ENCODE data around the gene DSTYK. TPM values are rescaled to one million over a fixed set of nuclear protein-coding genes. Genes with fewer than 3 reads are reported as not detected.
A peak's percentile ranks its signal among the peaks of the same experiment; 100 is the strongest.

DSTYK gene
- total RNA-seq, 1 donor from 2014 or later = 13.0 TPM

DNA sequence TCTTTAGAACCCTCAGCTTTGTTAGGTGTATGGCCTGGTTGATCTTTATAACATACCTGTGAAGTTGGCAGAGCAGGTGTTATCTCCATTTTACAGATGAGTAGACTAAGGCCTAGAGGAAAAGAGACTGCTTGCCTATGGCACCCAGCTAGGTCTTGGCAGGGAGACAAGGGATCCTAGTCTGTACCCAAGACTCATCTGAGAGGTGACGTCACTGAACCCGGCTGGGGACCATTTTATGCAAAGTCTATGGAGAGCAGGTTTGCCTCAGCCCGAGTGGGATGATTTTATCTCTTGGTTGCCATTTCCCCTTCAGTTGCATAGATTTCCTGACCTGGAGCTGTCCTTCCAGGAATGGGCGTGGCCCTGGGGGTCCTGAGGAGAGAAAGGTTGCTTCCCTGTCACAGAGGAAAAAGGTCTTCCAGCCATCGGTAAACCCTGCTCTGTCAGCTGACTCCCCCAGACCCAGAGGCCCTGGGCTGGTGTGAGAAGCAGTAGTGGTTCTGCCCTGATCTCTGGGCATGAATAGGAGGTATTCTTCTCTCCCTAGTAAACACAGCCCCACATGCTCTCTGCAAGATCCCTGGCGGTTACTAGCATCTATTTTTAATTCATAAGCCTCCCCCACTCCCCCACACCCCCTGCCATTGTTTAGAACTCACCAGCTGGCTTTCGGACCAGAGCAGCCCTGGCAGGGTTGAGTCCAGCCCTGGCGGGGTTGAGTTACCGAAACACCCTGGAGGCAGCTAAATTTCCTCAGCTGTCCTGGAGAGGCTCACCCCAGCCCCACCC lies 35.8 kb upstream of the DSTYK start:
- Histone ChIP-seq H3F3A (ENCODE audit: low read depth) (peaks cover 8% of the 10 kb centered on the region), H3K27me3 (no peaks in the 10 kb centered on the region), H3K9me3 (ENCODE audit: low read depth) (no peaks in the 10 kb centered on the region), H3K4me3 (no peak overlapping the region), H3K79me2 (ENCODE audit: low read depth) (no peaks in the 10 kb centered on the region), H3K4me1 (peaks cover 9% of the 10 kb centered on the region), H2AFZ (replicated peaks) (no peak overlapping the region), H3K4me2 (no peak overlapping the region), H4K20me1 (ENCODE audit: low read depth) (peaks cover 6% of the 10 kb centered on the region), H3K9ac (no peak overlapping the region), H3K27ac (no peak overlapping the region), H3K36me3 (no peaks in the 10 kb centered on the region)
- Mint-ChIP-seq H3K36me3 (peaks cover 3% of the 10 kb centered on the region), H3K27ac (peak overlapping the region; percentile 65), H3K4me3 (no peak overlapping the region), H3K9me3 (no peaks in the 10 kb centered on the region), H3K4me1 (peaks cover 40% of the 10 kb centered on the region), H3K27me3 (ENCODE audit: insufficient read depth, low read depth) (peaks cover 5% of the 10 kb centered on the region)
- TF ChIP-seq EZH2 (IDR thresholded peaks at IDR 0.05) = no peak
- TF ChIP-seq EZH2phosphoT487 (IDR thresholded peaks at IDR 0.05) = no peak
- TF ChIP-seq, protein P1, sequence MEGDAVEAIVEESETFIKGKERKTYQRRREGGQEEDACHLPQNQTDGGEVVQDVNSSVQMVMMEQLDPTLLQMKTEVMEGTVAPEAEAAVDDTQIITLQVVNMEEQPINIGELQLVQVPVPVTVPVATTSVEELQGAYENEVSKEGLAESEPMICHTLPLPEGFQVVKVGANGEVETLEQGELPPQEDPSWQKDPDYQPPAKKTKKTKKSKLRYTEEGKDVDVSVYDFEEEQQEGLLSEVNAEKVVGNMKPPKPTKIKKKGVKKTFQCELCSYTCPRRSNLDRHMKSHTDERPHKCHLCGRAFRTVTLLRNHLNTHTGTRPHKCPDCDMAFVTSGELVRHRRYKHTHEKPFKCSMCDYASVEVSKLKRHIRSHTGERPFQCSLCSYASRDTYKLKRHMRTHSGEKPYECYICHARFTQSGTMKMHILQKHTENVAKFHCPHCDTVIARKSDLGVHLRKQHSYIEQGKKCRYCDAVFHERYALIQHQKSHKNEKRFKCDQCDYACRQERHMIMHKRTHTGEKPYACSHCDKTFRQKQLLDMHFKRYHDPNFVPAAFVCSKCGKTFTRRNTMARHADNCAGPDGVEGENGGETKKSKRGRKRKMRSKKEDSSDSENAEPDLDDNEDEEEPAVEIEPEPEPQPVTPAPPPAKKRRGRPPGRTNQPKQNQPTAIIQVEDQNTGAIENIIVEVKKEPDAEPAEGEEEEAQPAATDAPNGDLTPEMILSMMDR (IDR thresholded peaks at IDR 0.05) = no peak
- DNase-seq (ENCODE audit: low spot score) = no peak

DNA sequence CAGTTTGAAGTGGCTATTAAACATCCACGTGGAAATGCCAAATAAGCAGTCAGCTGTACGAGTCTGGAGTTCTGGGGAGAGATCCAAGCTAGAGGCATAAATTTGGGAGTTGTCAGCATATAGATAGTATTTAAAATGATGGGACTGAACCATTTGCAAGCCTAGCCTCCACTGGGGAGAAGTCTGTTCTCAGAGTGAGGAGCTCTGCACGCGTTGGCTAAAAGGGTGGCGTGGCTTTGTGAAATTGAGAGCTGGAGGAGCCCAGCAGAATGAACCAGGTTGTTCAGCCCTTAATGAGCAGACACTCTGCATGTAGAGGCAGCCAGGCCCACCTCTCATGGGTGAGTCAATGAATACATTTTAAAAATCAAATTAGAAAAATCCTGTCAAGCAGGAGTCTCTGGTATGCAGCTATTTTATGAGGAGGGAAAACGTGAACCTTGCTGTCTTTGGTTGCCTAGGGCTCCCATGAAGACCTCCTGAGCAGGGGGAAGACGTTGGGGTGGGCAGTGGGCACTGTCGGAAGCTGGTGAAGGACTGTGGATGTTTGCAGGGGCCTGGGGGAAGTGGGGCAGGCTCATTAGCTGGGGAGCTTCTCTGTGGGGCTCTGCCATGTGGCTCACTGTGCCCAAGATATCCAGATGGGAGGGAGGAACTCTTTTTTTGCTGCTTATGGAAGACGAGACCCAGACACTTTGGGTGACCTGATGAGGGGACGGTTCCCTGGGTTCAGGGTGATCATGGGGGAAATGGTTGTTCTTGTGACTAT lies 35.0 kb upstream of the DSTYK start:
- Histone ChIP-seq H3K9me3 (ENCODE audit: low read depth) (no peaks in the 10 kb centered on the region), H2AFZ (replicated peaks) (no peak overlapping the region), H3K79me2 (ENCODE audit: low read depth) (no peaks in the 10 kb centered on the region), H3K27ac (no peak overlapping the region), H3K27me3 (no peaks in the 10 kb centered on the region), H3F3A (ENCODE audit: low read depth) (peaks cover 8% of the 10 kb centered on the region), H3K4me1 (peaks cover 9% of the 10 kb centered on the region), H3K9ac (no peak overlapping the region), H3K4me3 (no peak overlapping the region), H3K4me2 (no peak overlapping the region), H3K36me3 (no peaks in the 10 kb centered on the region), H4K20me1 (ENCODE audit: low read depth) (peaks cover 6% of the 10 kb centered on the region)
- no peak for TF ChIP-seq EZH2 (IDR thresholded peaks at IDR 0.05)
- no peak for TF ChIP-seq EZH2phosphoT487 (IDR thresholded peaks at IDR 0.05)
- TF ChIP-seq, protein P1 (IDR thresholded peaks at IDR 0.05) = no peak
- DNase-seq (ENCODE audit: low spot score) = no peak
- Mint-ChIP-seq H3K27me3 (ENCODE audit: insufficient read depth, low read depth) (peaks cover 5% of the 10 kb centered on the region), H3K27ac (peak overlapping the region; percentile 65), H3K36me3 (peaks cover 6% of the 10 kb centered on the region), H3K4me1 (peaks cover 40% of the 10 kb centered on the region), H3K4me3 (no peak overlapping the region), H3K9me3 (no peaks in the 10 kb centered on the region)

DNA sequence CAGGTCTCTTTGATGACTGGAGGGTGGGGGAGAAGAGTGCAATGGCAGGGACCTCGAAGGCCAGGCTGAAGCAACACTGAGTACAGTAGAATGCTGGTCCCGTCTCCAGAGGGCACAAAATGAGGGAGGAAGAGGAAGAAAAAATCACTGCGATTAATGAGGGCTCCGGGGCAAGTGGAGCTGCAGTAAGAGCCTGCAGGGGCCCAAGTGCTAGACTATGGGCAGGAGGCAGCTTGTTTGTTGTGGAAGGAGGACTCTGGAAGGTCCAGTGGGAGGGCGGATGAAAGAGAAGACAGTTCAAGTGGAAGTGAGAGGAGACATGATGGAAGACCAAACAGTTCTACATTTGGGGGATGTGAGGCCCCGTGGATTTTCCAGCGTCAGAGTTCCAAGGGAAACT lies 33.6 kb upstream of the DSTYK start:
- H3K36me3 Mint-ChIP-seq = peaks cover 6% of the 10 kb centered on the region
- TF ChIP-seq EZH2 (IDR thresholded peaks at IDR 0.05) (no peak), EZH2phosphoT487 (IDR thresholded peaks at IDR 0.05) (no peak)
- TF ChIP-seq, protein P1 (IDR thresholded peaks at IDR 0.05) = no peak
- no peak overlapping the region for H3K4me3 Mint-ChIP-seq
- H3K4me1 Mint-ChIP-seq = peaks cover 30% of the 10 kb centered on the region
- Histone ChIP-seq H3K4me2 (no peak overlapping the region), H4K20me1 (ENCODE audit: low read depth) (peaks cover 6% of the 10 kb centered on the region), H3K79me2 (ENCODE audit: low read depth) (no peaks in the 10 kb centered on the region), H3K4me1 (peaks cover 9% of the 10 kb centered on the region), H3K27me3 (no peaks in the 10 kb centered on the region), H3K27ac (no peak overlapping the region), H2AFZ (replicated peaks) (no peak overlapping the region), H3K36me3 (no peaks in the 10 kb centered on the region), H3F3A (ENCODE audit: low read depth) (peaks cover 8% of the 10 kb centered on the region), H3K4me3 (no peak overlapping the region), H3K9ac (no peak overlapping the region), H3K9me3 (ENCODE audit: low read depth) (no peaks in the 10 kb centered on the region)
- H3K27ac Mint-ChIP-seq = no peak overlapping the region
- no peaks in the 10 kb centered on the region for H3K9me3 Mint-ChIP-seq
- DNase-seq (ENCODE audit: low spot score) = no peak
- H3K27me3 Mint-ChIP-seq (ENCODE audit: insufficient read depth, low read depth) = peaks cover 5% of the 10 kb centered on the region

All from neural progenitor cell (in vitro differentiated cells).